Breast epithelium (tissue), 4 donors: ENCODE measurements around the gene ADAM12. TPM values are rescaled to one million over a fixed set of nuclear protein-coding genes. Genes with fewer than 3 reads are reported as not detected.

Experiments used
- DNase-seq, 2 donors: peaks; one replicate each; pipeline ENCODE4 v3.0.0-alpha.2; 2019; ENCODE audit warnings: low spot score in 2 of 2
- H3K27ac ChIP-seq, 2 donors: fragments of 200-600 bp; sonication (generic) in 1 of 2; one replicate each; pipeline ENCODE4 v1.5.1; 2016 to 2019; ENCODE audit warnings: mild to moderate bottlenecking in 1 of 2
- H3K27me3 ChIP-seq, 2 donors: fragments of 200-600 bp; sonication (generic) in 1 of 2; one replicate each; pipeline versions ENCODE4 v1.5.1 to v1.6.0; 2017 to 2019; ENCODE audit warnings: control low read depth in 1 of 2, mild to moderate bottlenecking in 1 of 2
- H3K36me3 ChIP-seq: fragments of 200-600 bp; one replicate; pipeline ENCODE4 v1.5.1; 2019
- H3K4me1 ChIP-seq, 2 donors: fragments of 200-600 bp; sonication (generic); one replicate each; pipeline ENCODE4 v1.5.1; 2016 to 2019; ENCODE audit warnings: control low read depth in 1 of 2
- H3K4me3 ChIP-seq, 3 donors: fragments of 200-600 bp; sonication (generic); 1 replicate in 2 of 3; 2 replicates in 1 of 3; pipeline ENCODE4 v1.5.1; 2016 to 2019; ENCODE audit warnings: mild to moderate bottlenecking in 3 of 3, moderate library complexity in 2 of 3
- H3K9me3 ChIP-seq, 2 donors: fragments of 200-600 bp; sonication (generic) in 1 of 2; one replicate each; pipeline ENCODE4 v1.5.1; 2016 to 2019; ENCODE audit warnings: control low read depth in 1 of 2
- POLR2A ChIP-seq: fragments of 450-650 bp; IDR thresholded peaks from one replicate; pipeline ENCODE4 v1.6.1; 2016; ENCODE audit warnings: antibody characterized with exemption, mild to moderate bottlenecking, moderate library complexity
- POLR2AphosphoS5 ChIP-seq, 3 donors: sonication (generic); formaldehyde crosslinking; IDR thresholded peaks; one replicate each; pipeline ENCODE4 v1.6.1; 2017; ENCODE audit warnings: antibody characterized with exemption in 3 of 3
- intact Hi-C: fragments of 100-400 bp; cut with DNase I; formaldehyde crosslinking; loops from one replicate; pipeline ENCODE4 v1.15.1; 2023; ENCODE audit warnings: low total_unique reads
- total RNA-seq, 3 donors: library from RNA; depleted of rRNA; stranded (reverse); fragments of >200 nt; gene quantifications; one replicate each; pipeline ENCODE4 v1.1.0, GENCODE V29; 2016
- TF ChIP-seq, protein P1 (sequence below), 3 donors: fragments of 450-650 bp; IDR thresholded peaks; one replicate each; pipeline ENCODE4 v1.5.1; 2016 to 2017; ENCODE audit warnings: antibody characterized with exemption in 3 of 3, mild to moderate bottlenecking in 3 of 3, moderate library complexity in 3 of 3

Gene ADAM12
- total RNA-seq, 3 donors from 2014 or later: 8.6 to 16.4 (median 13.9) TPM

DNA sequence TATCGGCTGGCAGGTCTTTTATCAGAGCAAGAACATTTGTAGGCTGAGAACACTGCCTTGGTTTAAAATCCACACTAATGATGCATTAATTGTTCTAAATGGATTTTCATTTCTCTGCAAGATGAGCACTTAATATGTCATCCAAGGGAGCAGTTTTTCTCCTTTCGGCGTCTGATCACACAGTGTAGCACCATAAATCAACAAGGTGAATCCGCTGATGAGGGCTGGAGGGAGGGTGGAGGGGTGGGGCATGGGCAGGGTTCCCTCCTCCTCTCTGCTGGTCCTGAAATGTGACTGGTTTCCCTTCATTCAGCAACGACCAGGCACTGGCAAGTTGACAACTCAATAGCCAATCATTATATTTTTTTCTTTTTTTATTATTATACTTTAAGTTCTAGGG is 45.6 kb downstream of the ADAM12 start:
- DNase-seq: no peak
- intact Hi-C loops: no loop called here
- H3K9me3 ChIP-seq: no peaks in the 10 kb centered on the region
- H3K27ac ChIP-seq: no peak overlapping the region
- H3K4me3 ChIP-seq: no peak overlapping the region
- no peaks in the 10 kb centered on the region for H3K27me3 ChIP-seq
- H3K36me3 ChIP-seq: no peaks in the 10 kb centered on the region
- TF ChIP-seq, protein P1, sequence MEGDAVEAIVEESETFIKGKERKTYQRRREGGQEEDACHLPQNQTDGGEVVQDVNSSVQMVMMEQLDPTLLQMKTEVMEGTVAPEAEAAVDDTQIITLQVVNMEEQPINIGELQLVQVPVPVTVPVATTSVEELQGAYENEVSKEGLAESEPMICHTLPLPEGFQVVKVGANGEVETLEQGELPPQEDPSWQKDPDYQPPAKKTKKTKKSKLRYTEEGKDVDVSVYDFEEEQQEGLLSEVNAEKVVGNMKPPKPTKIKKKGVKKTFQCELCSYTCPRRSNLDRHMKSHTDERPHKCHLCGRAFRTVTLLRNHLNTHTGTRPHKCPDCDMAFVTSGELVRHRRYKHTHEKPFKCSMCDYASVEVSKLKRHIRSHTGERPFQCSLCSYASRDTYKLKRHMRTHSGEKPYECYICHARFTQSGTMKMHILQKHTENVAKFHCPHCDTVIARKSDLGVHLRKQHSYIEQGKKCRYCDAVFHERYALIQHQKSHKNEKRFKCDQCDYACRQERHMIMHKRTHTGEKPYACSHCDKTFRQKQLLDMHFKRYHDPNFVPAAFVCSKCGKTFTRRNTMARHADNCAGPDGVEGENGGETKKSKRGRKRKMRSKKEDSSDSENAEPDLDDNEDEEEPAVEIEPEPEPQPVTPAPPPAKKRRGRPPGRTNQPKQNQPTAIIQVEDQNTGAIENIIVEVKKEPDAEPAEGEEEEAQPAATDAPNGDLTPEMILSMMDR (IDR thresholded peaks at IDR 0.05): no peak
- TF ChIP-seq POLR2A (no peak), POLR2AphosphoS5 (IDR thresholded peaks at IDR 0.05) (no peak)
- H3K4me1 ChIP-seq: no peaks in the 10 kb centered on the region

GRCh38 chr10:126341491-126341890 is 46.8 kb downstream of the ADAM12 start:
- DNase-seq: no peak
- Histone ChIP-seq H3K36me3 (no peaks in the 10 kb centered on the region), H3K27me3 (no peaks in the 10 kb centered on the region), H3K27ac (no peak overlapping the region), H3K9me3 (no peaks in the 10 kb centered on the region), H3K4me3 (no peak overlapping the region), H3K4me1 (no peaks in the 10 kb centered on the region)
- intact Hi-C loops: no loop called here
- TF ChIP-seq, protein P1 (IDR thresholded peaks at IDR 0.05): no peak
- TF ChIP-seq POLR2A (no peak), POLR2AphosphoS5 (IDR thresholded peaks at IDR 0.05) (no peak)

- no peaks in the 10 kb centered on the region for H3K36me3 ChIP-seq
- no peak for DNase-seq
- H3K27me3 ChIP-seq: no peaks in the 10 kb centered on the region
- no peak overlapping the region for H3K27ac ChIP-seq
- no peaks in the 10 kb centered on the region for H3K9me3 ChIP-seq
- TF ChIP-seq, protein P1 (IDR thresholded peaks at IDR 0.05): no peak
- TF ChIP-seq POLR2AphosphoS5 (IDR thresholded peaks at IDR 0.05): no peak
- no peak for TF ChIP-seq POLR2A
- no peak overlapping the region for H3K4me3 ChIP-seq
- intact Hi-C loops: no loop called here
- no peaks in the 10 kb centered on the region for H3K4me1 ChIP-seq
Measured at GRCh38 chr10:126337251-126337810, 50.9 kb downstream of the ADAM12 start.

DNA sequence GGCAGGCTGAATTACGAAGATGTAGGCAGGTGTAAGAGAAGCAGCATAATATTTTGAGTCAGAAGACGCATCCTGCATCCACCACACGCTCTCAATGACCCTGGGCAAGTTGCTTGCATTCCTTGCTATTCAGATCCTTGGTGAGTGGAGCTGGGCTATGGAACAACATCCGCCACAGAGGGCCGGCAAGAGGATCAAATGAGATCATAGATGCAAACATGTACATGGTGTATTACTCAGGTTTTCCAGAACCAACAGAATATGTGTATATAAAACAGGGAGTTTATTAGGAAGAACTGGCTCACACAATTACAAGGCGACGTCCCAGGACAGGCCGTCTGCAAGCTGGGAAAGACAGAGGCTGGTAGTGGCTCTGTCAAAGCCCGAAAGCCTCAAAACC is 51.5 kb downstream of the ADAM12 start:
- intact Hi-C loops: no loop called here
- DNase-seq: no peak
- Histone ChIP-seq H3K9me3 (no peaks in the 10 kb centered on the region), H3K4me3 (no peak overlapping the region), H3K27ac (no peak overlapping the region), H3K27me3 (no peaks in the 10 kb centered on the region), H3K4me1 (no peaks in the 10 kb centered on the region), H3K36me3 (no peaks in the 10 kb centered on the region)
- no peak for TF ChIP-seq POLR2AphosphoS5 (IDR thresholded peaks at IDR 0.05)
- TF ChIP-seq, protein P1 (IDR thresholded peaks at IDR 0.05): no peak
- TF ChIP-seq POLR2A: no peak

- Histone ChIP-seq H3K4me1 (no peaks in the 10 kb centered on the region), H3K27me3 (no peaks in the 10 kb centered on the region), H3K36me3 (no peaks in the 10 kb centered on the region), H3K27ac (no peak overlapping the region), H3K4me3 (no peak overlapping the region), H3K9me3 (no peaks in the 10 kb centered on the region)
- no peak for DNase-seq
- TF ChIP-seq, protein P1 (IDR thresholded peaks at IDR 0.05): no peak
- TF ChIP-seq POLR2A (no peak), POLR2AphosphoS5 (IDR thresholded peaks at IDR 0.05) (no peak)
- intact Hi-C loops: no loop called here
Measured at GRCh38 chr10:126334272-126334671, 54.0 kb downstream of the ADAM12 start.
